Omental fat pad (tissue), 4 donors: ENCODE data around the gene BMERB1. TPM values are rescaled to one million over a fixed set of nuclear protein-coding genes. Genes with fewer than 3 reads are reported as not detected.

ENCODE experiments used
- ATAC-seq: fragments of 150-250 bp; one replicate; pipeline ENCODE4 v1.9.1; 2016; ENCODE audit warnings: mild to moderate bottlenecking, moderate library complexity; ENCODE audit not compliant: low FRiP score
- DNase-seq: peaks from one replicate; pipeline ENCODE4 v3.0.0-alpha.2; 2019; ENCODE audit warnings: low spot score
- CTCF ChIP-seq, 3 donors: fragments of 450-650 bp; IDR thresholded peaks; one replicate each; pipeline ENCODE4 v1.5.1; 2016 to 2017; ENCODE audit warnings: antibody characterized with exemption in 3 of 3, mild to moderate bottlenecking in 3 of 3, moderate library complexity in 2 of 3
- total RNA-seq, 4 donors: library from RNA; depleted of rRNA; stranded (reverse); fragments of >200 nt; gene quantifications; one replicate each; pipeline ENCODE4 v1.1.0, GENCODE V29; 2016

BMERB1 gene
- total RNA-seq, 4 donors from 2014 or later: 28.7 to 47.0 (median 41.8) TPM

GRCh38 chr16:15515992-15516391 is 81.6 kb downstream of the BMERB1 start:
- no peak for DNase-seq
- no peak for ATAC-seq
- no peak for TF ChIP-seq CTCF (IDR thresholded peaks at IDR 0.05)

- no peak for ATAC-seq
- DNase-seq: no peak
- TF ChIP-seq CTCF (IDR thresholded peaks at IDR 0.05): no peak
Observed at GRCh38 chr16:15516609-15517008, 82.2 kb downstream of the BMERB1 start.

- TF ChIP-seq CTCF (IDR thresholded peaks at IDR 0.05): no peak
- DNase-seq: no peak
- peak; percentile 8 for ATAC-seq
Observed at GRCh38 chr16:15517743-15518377, 83.5 kb downstream of the BMERB1 start.

- TF ChIP-seq CTCF (IDR thresholded peaks at IDR 0.05): no peak
- no peak for DNase-seq
- ATAC-seq: peak; percentile 84
Observed at GRCh38 chr16:15518381-15519351, 84.3 kb downstream of the BMERB1 start.

- no peak for TF ChIP-seq CTCF (IDR thresholded peaks at IDR 0.05)
- DNase-seq: no peak
- ATAC-seq: no peak
Observed at GRCh38 chr16:15519790-15520189, 85.4 kb downstream of the BMERB1 start.

- DNase-seq: no peak
- peak; percentile 21 for ATAC-seq
- TF ChIP-seq CTCF (IDR thresholded peaks at IDR 0.05): no peak
Observed at GRCh38 chr16:15521390-15521757, 87.0 kb downstream of the BMERB1 start.
